22Rv1 (cell line): ENCODE data around the gene ARHGAP31.

ENCODE experiments used
- CTCF ChIP-seq: fragments of 450-650 bp; IDR thresholded peaks from 2 replicates; pipeline ENCODE4 v1.5.1; 2017; ENCODE audit warnings: mild to moderate bottlenecking
- ZFX ChIP-seq: fragments of 450-650 bp; IDR thresholded peaks from 2 replicates; pipeline ENCODE4 v1.6.1; 2017; ENCODE audit warnings: antibody characterized with exemption, borderline replicate concordance

GRCh38 chr3:119346076-119346496 lies 51.9 kb downstream of the ARHGAP31 start:
- no peak for TF ChIP-seq CTCF
- TF ChIP-seq ZFX, result no peak
